GM18517 (cell line): ENCODE data around the gene MTO1.
"Not testable (repeated sequence)": the region's sequence is repeated elsewhere in the genome, so short reads cannot be mapped to it uniquely, and the experiment has no call there.

Experiments used
- ATAC-seq: cut with Tn5 transposase; IDR thresholded peaks from one replicate; pipeline ENCODE4 v1.9.1; 2021; ENCODE audit warnings: mild to moderate bottlenecking, moderate library complexity; ENCODE audit not compliant: unreplicated experiment

MTO1 gene

GRCh38 chr6:73503027-73503772 lies 41.7 kb downstream of the MTO1 start:
- ATAC-seq = no peak

DNA sequence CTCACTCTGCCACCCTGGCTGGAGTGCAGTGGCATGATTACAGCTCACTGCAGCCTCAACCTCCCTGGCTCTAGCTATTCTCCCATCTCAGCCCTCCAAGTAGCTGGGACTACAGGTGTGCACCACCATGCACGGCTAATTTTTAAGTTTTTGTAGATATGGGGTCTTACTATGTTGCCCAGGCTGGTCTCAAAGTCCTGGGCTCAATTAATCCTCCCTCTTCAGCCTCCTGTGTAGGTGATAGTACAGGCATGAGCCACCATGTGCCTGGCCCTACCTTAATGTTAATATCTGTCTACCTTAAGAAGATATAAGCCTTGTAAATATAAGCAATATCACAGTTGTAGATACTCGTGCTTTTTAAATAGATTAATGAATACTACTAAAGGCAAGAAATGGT lies 42.6 kb downstream of the MTO1 start:
- no peak for ATAC-seq

DNA sequence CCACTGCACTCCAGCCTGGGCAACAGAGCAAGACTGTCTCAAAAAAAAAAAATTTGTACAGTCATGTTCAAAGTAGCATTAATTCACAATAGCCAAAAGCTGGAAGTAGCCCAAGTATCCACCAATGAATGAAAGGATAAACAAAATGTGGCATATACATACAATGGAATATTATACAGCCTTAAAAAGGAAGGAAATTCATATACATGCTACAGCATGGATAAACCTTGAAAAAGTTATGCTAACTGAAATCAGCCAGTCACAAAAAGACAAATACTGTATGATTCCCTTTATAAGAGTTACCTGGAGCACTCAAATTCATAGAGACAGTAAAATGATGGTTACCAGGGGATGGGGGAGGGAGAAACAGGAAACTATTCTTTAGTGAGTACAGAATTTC lies 43.6 kb downstream of the MTO1 start:
- no peak for ATAC-seq

DNA sequence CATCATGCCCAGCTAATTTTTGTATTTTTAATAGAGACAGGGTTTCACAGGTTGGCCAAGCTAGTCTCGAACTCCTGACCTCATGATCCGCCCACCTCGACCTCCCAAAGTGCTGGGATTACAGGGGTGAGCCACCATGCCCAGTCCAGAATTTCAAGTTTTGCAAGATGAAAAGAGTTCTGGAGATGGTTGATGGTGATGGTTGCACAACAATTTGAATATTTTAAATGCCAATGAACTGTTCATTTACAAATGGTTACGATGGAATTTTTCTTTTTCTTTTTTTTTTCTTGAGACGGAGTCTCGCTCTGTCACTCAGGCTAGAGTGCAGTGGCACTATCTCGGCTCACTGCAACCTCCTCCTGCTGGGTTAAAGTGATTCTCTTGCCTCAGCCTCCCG lies 44.2 kb downstream of the MTO1 start:
- not testable (repeated sequence) for ATAC-seq

GRCh38 chr6:73506246-73506645 lies 44.7 kb downstream of the MTO1 start:
- no peak for ATAC-seq

GRCh38 chr6:73508776-73509175 lies 47.2 kb downstream of the MTO1 start:
- no peak for ATAC-seq

GRCh38 chr6:73509851-73510250 lies 48.3 kb downstream of the MTO1 start:
- no peak for ATAC-seq

- ATAC-seq = no peak
These were observed 50.3 kb downstream of the MTO1 start for GRCh38 chr6:73511796-73512195.

- no peak for ATAC-seq
These were observed 51.9 kb downstream of the MTO1 start for GRCh38 chr6:73513496-73513854.

GRCh38 chr6:73514746-73515110 lies 53.2 kb downstream of the MTO1 start:
- ATAC-seq = peak; percentile 3

DNA sequence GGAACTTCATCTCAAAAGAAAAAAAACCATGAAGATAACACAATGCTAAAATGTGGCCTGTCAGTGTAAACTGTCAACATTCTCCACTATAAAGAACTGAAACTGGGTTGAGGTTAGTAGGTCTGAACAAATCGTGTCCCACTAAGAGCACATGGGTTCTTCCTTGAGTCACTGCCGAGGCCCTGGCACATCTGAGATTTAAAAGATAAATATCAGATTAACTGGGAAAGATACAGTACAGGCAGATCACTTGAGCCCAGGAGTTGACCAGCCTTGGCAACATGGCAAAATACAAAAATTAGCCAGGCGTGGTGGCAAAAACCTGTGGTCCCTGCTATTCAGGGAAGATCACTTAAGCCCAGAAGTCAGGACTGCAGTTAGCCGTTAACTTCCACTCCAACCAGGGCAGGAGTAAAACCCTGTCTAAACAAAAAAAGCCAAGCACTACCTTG lies 53.7 kb downstream of the MTO1 start:
- ATAC-seq = peak; percentile 37

- ATAC-seq = no peak
These were observed 55.3 kb downstream of the MTO1 start for GRCh38 chr6:73516514-73517489.

DNA sequence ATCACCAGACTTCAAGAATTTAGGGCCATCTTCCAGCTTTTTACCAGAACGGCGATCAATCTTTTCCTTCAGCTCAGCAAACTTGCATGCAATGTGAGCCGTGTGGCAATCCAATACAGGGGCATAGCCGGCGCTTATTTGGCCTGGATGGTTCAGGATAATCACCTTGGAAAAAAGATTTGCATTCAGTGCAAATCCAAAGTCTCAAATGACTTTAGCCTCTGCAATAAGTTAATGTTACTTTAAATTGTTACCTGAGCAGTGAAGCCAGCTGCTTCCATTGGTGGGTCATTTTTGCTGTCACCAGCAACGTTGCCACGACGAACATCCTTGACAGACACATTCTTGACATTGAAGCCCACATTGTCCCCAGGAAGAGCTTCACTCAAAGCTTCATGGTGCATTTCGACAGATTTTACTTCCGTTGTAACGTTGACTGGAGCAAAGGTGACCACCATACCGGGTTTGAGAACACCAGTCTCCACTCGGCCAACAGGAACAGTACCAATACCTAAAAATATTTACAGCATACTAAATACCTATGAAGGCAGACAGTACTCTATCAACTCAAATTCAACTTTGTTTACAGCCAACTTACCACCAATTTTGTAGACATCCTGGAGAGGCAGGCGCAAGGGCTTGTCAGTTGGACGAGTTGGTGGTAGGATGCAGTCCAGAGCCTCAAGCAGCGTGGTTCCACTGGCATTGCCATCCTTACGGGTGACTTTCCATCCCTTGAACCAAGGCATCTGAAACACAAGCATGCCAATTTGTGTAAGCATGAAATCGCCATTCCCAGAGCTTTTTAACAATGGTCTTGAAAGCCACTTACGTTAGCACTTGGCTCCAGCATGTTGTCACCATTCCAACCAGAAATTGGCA lies 56.8 kb downstream of the MTO1 start:
- not testable (repeated sequence) for ATAC-seq

- not testable (repeated sequence) for ATAC-seq
These were observed 57.7 kb downstream of the MTO1 start for GRCh38 chr6:73518982-73519881.

GRCh38 chr6:73519926-73520687 lies 58.6 kb downstream of the MTO1 start:
- no peak for ATAC-seq

DNA sequence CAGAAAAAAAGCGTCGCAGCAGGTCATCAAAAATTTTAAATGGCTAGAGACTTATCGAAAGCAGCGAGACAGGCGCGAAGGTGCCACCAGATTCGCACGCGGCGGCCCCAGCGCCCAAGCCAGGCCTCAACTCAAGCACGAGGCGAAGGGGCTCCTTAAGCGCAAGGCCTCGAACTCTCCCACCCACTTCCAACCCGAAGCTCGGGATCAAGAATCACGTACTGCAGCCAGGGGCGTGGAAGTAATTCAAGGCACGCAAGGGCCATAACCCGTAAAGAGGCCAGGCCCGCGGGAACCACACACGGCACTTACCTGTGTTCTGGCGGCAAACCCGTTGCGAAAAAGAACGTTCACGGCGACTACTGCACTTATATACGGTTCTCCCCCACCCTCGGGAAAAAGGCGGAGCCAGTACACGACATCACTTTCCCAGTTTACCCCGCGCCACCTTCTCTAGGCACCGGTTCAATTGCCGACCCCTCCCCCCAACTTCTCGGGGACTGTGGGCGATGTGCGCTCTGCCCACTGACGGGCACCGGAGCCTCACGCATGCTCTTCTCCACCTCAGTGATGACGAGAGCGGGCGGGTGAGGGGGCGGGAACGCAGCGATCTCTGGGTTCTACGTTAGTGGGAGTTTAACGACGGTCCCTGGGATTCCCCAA lies 59.3 kb downstream of the MTO1 start, which contains the start of gene EEF1A1:
TSS of gene EEF1A1 (minus strand) at position 345 of the 663 bp plus-strand sequence. CDS start 1,006 bp downstream, outside the sequence.
- ATAC-seq = peak; percentile 55

DNA sequence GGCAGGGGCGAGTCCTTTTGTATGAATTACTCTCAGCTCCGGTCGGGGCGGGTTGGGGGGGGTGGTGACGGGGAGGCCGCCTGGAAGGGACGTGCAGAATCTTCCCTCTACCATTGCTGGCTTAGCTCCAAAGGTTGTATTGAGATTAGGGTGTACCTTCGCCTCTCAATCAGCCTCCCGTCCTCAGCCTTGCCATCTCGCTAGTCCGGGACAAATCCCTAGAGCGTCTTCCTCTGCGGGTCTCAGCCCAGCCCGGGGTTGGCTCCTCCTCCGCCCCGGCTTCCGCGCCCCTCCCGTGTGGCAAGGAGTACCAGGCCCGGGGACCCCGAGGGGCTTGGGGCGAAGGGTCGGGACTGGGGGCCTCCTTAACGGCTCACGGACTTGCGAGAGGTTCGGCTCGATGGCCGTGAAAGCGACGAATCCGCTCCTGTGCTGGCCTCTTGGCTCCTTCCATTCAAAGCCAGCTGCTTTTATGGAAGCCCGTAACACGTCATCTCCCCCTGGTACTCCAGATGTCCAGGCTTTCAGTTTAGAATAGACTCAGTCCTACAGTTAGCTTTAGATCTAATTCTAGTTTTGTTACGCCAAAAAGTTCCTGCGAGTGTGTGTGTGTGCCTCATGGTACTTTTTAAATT lies 59.9 kb downstream of the MTO1 start:
- ATAC-seq = peak; percentile 36
